ENCODE data around the gene HIRA. TPM values are rescaled to one million over a fixed set of nuclear protein-coding genes. Genes with fewer than 3 reads are reported as not detected.

HIRA gene
- total and polyA plus RNA-seq, 9 of the 15 experiments (the other 6 are each of a cell fraction or from before 2014, with no cell fraction given): 0.96 to 132 (median 58.4) TPM

DNA sequence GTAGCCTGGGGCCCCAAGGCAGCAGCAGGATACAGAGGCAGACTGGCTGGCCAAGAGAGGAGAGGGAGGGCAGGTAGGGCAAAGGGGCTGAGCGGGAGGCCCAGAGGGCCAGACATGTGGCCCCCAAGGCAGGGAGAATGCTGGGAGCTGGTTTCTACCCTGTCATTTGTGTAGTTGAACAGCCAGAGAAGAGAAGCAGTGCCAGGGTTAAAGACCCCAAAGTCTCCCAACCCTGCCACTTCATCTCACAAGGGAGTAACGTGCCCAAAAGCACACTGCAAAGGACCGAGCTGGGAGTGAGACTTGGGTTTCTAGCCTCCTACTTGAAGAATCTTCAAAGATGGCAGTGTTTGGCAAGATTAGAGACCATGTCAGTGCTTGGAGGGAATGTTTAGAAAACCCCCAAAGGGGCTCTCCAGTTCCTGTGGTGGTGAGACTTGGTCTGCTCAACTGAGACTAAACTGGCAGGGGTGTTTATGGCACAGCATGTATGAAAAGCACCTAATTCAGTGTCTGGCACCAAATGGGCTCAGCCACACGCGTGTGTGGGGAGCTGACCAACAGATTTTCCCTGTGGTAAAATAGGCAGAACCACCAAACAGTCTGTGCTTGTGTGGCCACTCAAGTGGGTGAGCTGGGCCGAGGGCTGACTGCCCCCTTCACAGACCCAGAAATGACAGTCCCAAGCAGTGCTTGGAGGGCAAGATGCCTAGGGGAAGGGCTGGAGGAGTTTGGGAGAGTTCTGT lies 71.8 kb downstream of the HIRA start (continued):
- TF ChIP-seq, protein P1, sequence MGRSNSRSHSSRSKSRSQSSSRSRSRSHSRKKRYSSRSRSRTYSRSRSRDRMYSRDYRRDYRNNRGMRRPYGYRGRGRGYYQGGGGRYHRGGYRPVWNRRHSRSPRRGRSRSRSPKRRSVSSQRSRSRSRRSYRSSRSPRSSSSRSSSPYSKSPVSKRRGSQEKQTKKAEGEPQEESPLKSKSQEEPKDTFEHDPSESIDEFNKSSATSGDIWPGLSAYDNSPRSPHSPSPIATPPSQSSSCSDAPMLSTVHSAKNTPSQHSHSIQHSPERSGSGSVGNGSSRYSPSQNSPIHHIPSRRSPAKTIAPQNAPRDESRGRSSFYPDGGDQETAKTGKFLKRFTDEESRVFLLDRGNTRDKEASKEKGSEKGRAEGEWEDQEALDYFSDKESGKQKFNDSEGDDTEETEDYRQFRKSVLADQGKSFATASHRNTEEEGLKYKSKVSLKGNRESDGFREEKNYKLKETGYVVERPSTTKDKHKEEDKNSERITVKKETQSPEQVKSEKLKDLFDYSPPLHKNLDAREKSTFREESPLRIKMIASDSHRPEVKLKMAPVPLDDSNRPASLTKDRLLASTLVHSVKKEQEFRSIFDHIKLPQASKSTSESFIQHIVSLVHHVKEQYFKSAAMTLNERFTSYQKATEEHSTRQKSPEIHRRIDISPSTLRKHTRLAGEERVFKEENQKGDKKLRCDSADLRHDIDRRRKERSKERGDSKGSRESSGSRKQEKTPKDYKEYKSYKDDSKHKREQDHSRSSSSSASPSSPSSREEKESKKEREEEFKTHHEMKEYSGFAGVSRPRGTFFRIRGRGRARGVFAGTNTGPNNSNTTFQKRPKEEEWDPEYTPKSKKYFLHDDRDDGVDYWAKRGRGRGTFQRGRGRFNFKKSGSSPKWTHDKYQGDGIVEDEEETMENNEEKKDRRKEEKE (IDR thresholded peaks at IDR 0.05; ENCODE audit: borderline replicate concordance in 1 of 2, control insufficient read depth in 1 of 2, low read depth in 2 of 2, low read length in 1 of 2): no peak
- peak; percentile 40 for TF ChIP-seq RBM22 (IDR thresholded peaks at IDR 0.05; ENCODE audit: low read depth, low read length, poor library complexity, severe bottlenecking)
- no peak for TF ChIP-seq SAFB (IDR thresholded peaks at IDR 0.05; ENCODE audit: borderline replicate concordance, low read depth, low read length)
- TF ChIP-seq STAG1 (CRISPR knock-in tag; IDR thresholded peaks at IDR 0.05; ENCODE audit: borderline replicate concordance): 0 out of 2 replicates have a peak, but pooled peaks have one; percentile 5
- TF ChIP-seq XRCC3 (IDR thresholded peaks at IDR 0.05): no peak
- TF ChIP-seq, protein P2, sequence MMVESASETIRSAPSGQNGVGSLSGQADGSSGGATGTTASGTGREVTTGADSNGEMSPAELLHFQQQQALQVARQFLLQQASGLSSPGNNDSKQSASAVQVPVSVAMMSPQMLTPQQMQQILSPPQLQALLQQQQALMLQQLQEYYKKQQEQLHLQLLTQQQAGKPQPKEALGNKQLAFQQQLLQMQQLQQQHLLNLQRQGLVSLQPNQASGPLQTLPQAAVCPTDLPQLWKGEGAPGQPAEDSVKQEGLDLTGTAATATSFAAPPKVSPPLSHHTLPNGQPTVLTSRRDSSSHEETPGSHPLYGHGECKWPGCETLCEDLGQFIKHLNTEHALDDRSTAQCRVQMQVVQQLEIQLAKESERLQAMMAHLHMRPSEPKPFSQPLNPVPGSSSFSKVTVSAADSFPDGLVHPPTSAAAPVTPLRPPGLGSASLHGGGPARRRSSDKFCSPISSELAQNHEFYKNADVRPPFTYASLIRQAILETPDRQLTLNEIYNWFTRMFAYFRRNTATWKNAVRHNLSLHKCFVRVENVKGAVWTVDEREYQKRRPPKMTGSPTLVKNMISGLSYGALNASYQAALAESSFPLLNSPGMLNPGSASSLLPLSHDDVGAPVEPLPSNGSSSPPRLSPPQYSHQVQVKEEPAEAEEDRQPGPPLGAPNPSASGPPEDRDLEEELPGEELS (CRISPR knock-in tag; IDR thresholded peaks at IDR 0.05; ENCODE audit: borderline replicate concordance): peak; percentile 57; the same call in 1 of the 2 replicates
- TF ChIP-seq, protein P3, sequence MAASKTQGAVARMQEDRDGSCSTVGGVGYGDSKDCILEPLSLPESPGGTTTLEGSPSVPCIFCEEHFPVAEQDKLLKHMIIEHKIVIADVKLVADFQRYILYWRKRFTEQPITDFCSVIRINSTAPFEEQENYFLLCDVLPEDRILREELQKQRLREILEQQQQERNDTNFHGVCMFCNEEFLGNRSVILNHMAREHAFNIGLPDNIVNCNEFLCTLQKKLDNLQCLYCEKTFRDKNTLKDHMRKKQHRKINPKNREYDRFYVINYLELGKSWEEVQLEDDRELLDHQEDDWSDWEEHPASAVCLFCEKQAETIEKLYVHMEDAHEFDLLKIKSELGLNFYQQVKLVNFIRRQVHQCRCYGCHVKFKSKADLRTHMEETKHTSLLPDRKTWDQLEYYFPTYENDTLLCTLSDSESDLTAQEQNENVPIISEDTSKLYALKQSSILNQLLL (CRISPR knock-in tag; IDR thresholded peaks at IDR 0.05; ENCODE audit: borderline replicate concordance): 0 out of 2 replicates have a peak, but pooled peaks have one; percentile 9
- TF ChIP-seq ZNF274 (IDR thresholded peaks at IDR 0.05; ENCODE audit: borderline replicate concordance, low read depth, low read length): no peak
- TF ChIP-seq, protein P4, sequence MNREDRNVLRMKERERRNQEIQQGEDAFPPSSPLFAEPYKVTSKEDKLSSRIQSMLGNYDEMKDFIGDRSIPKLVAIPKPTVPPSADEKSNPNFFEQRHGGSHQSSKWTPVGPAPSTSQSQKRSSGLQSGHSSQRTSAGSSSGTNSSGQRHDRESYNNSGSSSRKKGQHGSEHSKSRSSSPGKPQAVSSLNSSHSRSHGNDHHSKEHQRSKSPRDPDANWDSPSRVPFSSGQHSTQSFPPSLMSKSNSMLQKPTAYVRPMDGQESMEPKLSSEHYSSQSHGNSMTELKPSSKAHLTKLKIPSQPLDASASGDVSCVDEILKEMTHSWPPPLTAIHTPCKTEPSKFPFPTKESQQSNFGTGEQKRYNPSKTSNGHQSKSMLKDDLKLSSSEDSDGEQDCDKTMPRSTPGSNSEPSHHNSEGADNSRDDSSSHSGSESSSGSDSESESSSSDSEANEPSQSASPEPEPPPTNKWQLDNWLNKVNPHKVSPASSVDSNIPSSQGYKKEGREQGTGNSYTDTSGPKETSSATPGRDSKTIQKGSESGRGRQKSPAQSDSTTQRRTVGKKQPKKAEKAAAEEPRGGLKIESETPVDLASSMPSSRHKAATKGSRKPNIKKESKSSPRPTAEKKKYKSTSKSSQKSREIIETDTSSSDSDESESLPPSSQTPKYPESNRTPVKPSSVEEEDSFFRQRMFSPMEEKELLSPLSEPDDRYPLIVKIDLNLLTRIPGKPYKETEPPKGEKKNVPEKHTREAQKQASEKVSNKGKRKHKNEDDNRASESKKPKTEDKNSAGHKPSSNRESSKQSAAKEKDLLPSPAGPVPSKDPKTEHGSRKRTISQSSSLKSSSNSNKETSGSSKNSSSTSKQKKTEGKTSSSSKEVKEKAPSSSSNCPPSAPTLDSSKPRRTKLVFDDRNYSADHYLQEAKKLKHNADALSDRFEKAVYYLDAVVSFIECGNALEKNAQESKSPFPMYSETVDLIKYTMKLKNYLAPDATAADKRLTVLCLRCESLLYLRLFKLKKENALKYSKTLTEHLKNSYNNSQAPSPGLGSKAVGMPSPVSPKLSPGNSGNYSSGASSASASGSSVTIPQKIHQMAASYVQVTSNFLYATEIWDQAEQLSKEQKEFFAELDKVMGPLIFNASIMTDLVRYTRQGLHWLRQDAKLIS (CRISPR knock-in tag; IDR thresholded peaks at IDR 0.05): no peak
- TF ChIP-seq RBBP5 (IDR thresholded peaks at IDR 0.05; ENCODE audit: borderline replicate concordance, insufficient read depth, low read length, poor library complexity, severe bottlenecking): peak; percentile 44
- TF ChIP-seq EGR1 (conservative IDR thresholded peaks at IDR 0.05): no peak
- TF ChIP-seq MCM7 (IDR thresholded peaks at IDR 0.05): no peak
- no peak for TF ChIP-seq EZH2 (IDR thresholded peaks at IDR 0.05; ENCODE audit: borderline replicate concordance, low read depth, low read length)
- TF ChIP-seq ZNF232 (CRISPR knock-in tag; IDR thresholded peaks at IDR 0.05): 0 out of 2 replicates have a peak, but pooled peaks have one; percentile 37
- no peak for TF ChIP-seq SRSF3 (IDR thresholded peaks at IDR 0.05; ENCODE audit: insufficient read depth, low read length)
